Mononuclear cell (primary cell): ENCODE results near the gene FERD3L. TPM values are rescaled to one million over a fixed set of nuclear protein-coding genes. Genes with fewer than 3 reads are reported as not detected.
"Not testable (repeated sequence)": the region's sequence is repeated elsewhere in the genome, so short reads cannot be mapped to it uniquely, and the experiment has no call there.

ENCODE experiments used
- H3K27me3 ChIP-seq: 2 replicates; pipeline ENCODE4 v1.6.0; 2011; ENCODE audit warnings: low read length, control low read depth; ENCODE audit not compliant: insufficient read depth
- H3K4me1 ChIP-seq: 2 replicates; pipeline ENCODE4 v1.5.1; 2011; ENCODE audit warnings: mild to moderate bottlenecking, low read length, control low read depth; ENCODE audit not compliant: insufficient read depth
- H3K4me3 ChIP-seq: 2 replicates; pipeline ENCODE4 v1.5.1; 2011; ENCODE audit warnings: mild to moderate bottlenecking, low read length, moderate library complexity
- H3K9me3 ChIP-seq: 2 replicates; pipeline ENCODE4 v1.5.1; 2011; ENCODE audit warnings: low read depth, mild to moderate bottlenecking, control low read depth, low read length
- total RNA-seq: library from RNA; depleted of rRNA; stranded (reverse); fragments of >200 nt; gene quantifications from one replicate; pipeline ENCODE4 v1.2.3, GENCODE V29; 2012

FERD3L gene, protein sequence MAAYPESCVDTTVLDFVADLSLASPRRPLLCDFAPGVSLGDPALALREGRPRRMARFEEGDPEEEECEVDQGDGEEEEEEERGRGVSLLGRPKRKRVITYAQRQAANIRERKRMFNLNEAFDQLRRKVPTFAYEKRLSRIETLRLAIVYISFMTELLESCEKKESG
- total RNA-seq, result not detected

DNA sequence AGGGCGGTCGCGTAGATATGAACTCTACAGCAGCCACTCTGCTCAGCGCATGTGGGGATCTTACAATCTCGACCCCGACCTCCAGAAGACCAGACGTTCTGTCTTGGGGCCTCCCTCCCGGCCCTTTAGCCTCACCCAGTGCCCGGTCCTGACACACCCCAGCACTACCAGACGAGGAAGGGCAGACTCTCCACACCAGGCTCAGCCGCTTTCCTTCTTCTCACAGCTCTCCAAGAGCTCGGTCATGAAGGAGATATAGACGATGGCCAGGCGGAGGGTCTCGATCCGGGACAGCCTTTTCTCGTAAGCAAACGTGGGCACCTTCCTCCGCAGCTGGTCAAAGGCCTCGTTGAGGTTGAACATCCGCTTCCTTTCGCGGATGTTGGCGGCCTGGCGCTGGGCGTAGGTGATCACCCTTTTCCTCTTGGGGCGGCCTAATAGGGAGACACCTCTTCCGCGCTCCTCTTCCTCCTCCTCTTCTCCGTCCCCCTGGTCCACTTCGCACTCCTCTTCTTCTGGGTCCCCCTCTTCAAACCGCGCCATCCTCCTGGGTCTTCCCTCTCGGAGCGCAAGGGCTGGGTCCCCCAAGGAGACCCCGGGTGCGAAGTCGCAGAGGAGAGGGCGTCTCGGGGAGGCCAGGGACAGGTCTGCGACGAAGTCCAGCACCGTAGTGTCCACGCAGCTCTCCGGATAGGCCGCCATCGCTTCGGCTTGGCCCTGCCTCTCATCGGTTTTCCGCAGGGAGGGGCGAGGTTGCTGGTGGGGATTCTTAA is at the start of gene FERD3L:
TSS of gene FERD3L (minus strand) at position 761 of the 773 bp plus-strand sequence. CDS start at position 702, 59 bp downstream.
- no peak within 1 kb of the TSS for H3K4me3 ChIP-seq
- no peaks in the 10 kb centered on the region for H3K4me1 ChIP-seq
- H3K9me3 ChIP-seq, result no peaks in the 10 kb centered on the region
- H3K27me3 ChIP-seq, result peaks cover 66% of the 10 kb centered on the region

DNA sequence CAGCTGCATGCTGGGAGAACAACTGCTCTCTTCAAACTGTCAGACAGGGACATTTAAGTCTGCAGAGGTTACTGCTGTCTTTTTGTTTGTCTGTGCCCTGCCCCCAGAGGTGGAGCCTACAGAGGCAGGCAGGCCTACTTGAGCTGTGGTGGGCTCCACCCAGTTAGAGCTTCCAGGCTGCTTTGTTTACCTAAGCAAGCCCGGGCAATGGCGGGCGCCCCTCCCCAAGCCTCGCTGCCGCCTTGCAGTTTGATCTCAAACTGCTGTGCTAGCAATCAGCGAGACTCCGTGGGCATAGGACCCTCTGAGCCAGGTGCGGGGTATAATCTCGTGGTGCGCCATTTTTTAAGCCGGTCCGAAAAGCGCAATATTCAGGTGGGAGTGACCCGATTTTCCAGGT is 49.2 kb upstream of the FERD3L start:
- H3K4me1 ChIP-seq, H3K27me3 ChIP-seq, H3K9me3 ChIP-seq, H3K4me3 ChIP-seq: not testable (repeated sequence)

- H3K4me1 ChIP-seq, result no peaks in the 10 kb centered on the region
- H3K9me3 ChIP-seq, result peaks cover 16% of the 10 kb centered on the region
- H3K27me3 ChIP-seq, result no peaks in the 10 kb centered on the region
- H3K4me3 ChIP-seq, result no peak overlapping the region
These were observed 36.4 kb upstream of the FERD3L start for GRCh38 chr7:19181634-19182033.

GRCh38 chr7:19178595-19178994 is 33.4 kb upstream of the FERD3L start:
- peaks cover 6% of the 10 kb centered on the region for H3K9me3 ChIP-seq
- no peaks in the 10 kb centered on the region for H3K27me3 ChIP-seq
- no peak overlapping the region for H3K4me3 ChIP-seq
- no peaks in the 10 kb centered on the region for H3K4me1 ChIP-seq

DNA sequence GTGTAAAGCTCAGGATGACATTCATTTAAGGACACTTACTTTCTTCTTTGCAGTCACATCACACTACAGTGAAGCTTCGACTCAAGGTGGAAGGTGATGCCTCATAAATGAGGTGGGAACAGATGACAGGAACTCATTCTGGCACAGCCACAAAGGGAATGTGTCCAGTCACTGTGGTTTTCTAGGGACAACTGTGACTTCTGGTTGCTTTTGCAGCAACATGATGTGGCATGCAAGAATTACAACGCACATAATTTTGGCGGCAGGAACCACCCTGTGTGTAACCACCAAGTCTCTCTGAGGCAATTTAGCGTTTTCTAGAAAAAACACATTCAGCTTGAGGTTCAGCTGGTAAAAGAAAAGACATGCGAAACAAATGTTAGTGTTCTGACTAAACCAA is 32.0 kb upstream of the FERD3L start:
- Histone ChIP-seq H3K4me1 (no peaks in the 10 kb centered on the region), H3K4me3 (no peak overlapping the region), H3K9me3 (no peaks in the 10 kb centered on the region), H3K27me3 (no peaks in the 10 kb centered on the region)

DNA sequence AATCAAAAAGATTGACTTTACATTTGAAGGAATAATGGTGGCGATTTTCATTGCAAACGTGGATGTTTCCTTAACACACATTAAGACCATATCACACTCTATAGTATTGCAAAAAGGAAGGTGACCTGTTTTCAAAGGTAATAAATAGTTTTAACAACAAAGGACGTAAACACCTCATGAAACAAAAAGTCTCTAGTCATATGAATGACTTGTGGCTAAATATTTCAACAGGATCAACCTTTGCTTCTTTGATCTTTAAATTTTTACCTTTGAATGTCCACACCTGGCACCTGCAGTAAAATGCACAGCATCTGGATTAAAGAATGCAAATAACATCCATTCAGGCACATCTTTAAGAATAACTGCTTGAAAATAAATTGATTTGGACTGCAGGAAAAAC is 30.0 kb upstream of the FERD3L start:
- no peaks in the 10 kb centered on the region for H3K9me3 ChIP-seq
- H3K4me3 ChIP-seq, result no peak overlapping the region
- no peaks in the 10 kb centered on the region for H3K4me1 ChIP-seq
- H3K27me3 ChIP-seq, result no peaks in the 10 kb centered on the region

GRCh38 chr7:19161671-19162070 is 16.4 kb upstream of the FERD3L start:
- Histone ChIP-seq H3K9me3 (no peaks in the 10 kb centered on the region), H3K27me3 (no peaks in the 10 kb centered on the region), H3K4me3 (no peak overlapping the region), H3K4me1 (no peaks in the 10 kb centered on the region)

DNA sequence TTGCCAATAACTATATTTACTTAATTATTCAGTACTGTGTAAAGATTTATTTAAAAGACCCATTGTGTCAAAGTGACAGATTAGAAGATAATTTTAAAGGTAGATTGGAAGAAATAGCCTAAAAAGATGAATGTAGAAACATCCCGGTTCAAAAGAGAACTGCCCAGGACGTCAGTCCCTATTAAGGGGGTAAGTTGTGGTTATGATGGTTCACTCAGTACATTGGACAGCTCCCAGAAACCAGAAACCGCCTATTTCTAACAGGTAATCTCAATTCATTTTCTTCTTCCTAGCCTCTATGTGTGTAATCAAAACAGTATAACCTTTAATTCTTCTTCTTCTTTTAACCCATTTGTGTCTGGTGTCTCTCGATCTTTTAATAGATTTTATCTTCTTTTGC is 1.5 kb upstream of the FERD3L start:
- H3K9me3 ChIP-seq, result no peaks in the 10 kb centered on the region
- H3K4me3 ChIP-seq, result no peak overlapping the region
- peaks cover 58% of the 10 kb centered on the region for H3K27me3 ChIP-seq
- no peaks in the 10 kb centered on the region for H3K4me1 ChIP-seq

DNA sequence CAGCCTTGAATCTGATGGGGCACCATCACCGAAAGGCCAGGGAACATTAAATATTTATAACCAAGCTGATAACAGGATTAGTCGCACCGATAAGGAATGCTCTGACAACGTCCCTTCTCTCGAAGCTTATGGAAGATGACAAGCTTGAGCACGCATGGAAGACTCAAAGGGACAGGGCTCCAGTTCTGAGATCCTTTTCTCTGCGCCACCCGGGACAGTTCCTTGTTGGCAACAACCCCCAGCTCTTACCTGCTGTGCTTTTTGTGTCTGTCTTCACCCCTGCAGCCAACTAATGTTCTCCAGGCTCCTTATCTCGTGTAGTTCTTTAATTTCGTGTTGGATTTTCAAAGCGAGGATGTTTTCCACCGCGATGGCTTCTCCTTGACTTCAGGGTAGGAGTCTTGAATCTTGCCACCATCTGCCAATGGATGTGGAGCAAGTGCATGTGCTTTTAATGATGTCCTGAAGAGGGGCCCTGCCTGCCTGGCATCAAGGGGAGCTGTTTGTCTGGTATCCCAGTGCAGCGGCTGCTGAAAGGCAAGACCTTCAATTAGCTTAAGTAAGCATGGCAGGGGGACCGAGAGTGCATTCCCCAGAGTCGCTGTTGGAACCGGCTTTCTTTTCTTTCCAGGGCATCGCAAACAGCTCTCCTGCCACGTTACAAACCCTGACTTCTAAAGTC is 354 bp upstream of the FERD3L start:
- no peaks in the 10 kb centered on the region for H3K4me1 ChIP-seq
- peaks cover 66% of the 10 kb centered on the region for H3K27me3 ChIP-seq
- H3K4me3 ChIP-seq, result no peak overlapping the region
- H3K9me3 ChIP-seq, result no peaks in the 10 kb centered on the region

DNA sequence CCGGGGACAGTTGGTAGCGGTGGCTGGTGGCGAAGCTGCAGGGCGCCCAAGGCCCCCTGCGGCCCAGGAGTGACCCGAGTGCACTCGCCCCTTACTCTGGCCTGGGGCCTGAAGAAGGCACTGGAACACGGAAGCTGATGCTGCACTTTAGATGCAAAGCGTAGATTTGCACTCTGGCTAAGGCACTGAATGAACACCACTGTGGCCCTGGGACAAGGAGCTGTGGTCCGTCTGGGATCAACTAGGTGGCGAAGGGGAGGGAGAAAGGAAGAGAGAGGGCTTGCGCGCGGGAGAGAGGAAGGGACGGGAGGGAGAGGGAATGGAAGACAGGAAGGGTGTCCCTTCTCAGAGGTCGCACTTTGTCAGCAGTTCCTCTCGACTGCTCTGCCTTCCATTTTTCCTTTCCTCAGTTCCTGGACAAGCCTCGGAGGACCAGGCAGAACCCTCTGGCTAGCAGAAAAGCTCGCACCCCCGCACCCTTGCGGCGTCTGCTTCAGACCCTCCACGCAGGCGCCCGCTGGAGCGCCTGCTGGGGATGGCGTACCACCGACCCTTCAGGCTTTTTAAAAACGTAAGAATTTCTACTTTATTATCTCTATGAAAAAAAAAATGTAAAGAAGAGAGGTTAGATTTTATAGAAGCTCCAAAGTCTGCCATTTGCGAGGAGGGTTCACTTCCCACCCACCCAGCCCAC is 1.2 kb downstream of the FERD3L start:
- Histone ChIP-seq H3K4me3 (no peak overlapping the region), H3K4me1 (no peaks in the 10 kb centered on the region), H3K9me3 (no peaks in the 10 kb centered on the region), H3K27me3 (peaks cover 66% of the 10 kb centered on the region)

DNA sequence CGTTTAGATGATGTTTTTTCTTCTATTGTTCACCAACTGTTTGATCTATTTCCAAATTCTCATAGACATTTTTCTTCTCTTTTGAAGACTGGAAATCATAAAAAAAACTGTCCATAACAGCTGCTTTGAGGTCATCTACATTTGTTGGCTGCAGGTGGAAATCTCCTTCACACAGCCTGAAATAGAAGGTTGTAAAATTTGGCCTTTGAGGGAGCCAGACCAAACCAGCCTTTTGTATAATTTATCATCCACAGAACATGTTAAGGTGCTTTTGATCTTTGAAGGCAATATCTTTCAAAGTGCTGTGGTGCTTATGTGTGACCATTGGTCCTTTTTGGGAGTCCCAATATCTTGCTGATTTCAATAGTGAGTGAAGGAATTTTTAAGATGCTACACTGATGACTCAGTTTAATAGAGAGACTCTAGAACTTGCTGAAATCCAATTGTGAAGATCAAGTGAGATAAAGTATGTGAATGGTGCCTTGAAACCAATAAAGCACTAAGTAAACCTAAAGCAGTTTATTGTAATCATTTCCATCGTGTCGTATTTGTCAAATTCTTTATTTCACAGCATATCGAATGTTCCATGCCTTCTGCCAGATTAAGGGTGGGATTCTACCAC is 5.4 kb downstream of the FERD3L start:
- H3K4me1 ChIP-seq, result no peaks in the 10 kb centered on the region
- peaks cover 37% of the 10 kb centered on the region for H3K27me3 ChIP-seq
- no peak overlapping the region for H3K4me3 ChIP-seq
- H3K9me3 ChIP-seq, result no peaks in the 10 kb centered on the region

DNA sequence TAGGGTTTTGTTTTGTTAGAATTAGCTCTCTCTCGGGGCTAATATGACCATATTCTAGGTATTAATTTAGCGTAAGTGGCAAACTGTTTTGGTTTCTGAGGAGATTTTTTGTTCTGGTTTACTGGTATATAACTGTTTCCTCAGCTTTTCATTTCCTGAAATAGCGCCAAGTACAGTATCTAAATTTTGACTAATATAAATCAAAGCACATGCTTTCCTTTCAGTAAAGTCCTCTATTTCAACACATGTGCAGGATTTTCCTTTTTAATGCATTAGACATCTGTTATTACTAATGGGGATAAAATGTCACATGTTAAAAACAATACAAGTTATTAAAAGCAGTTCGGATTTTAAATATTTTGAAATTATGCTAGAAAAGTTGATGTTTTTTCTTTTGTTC is 11.3 kb downstream of the FERD3L start:
- H3K4me3 ChIP-seq, result no peak overlapping the region
- H3K27me3 ChIP-seq, result peaks cover 7% of the 10 kb centered on the region
- H3K9me3 ChIP-seq, result no peaks in the 10 kb centered on the region
- no peaks in the 10 kb centered on the region for H3K4me1 ChIP-seq

DNA sequence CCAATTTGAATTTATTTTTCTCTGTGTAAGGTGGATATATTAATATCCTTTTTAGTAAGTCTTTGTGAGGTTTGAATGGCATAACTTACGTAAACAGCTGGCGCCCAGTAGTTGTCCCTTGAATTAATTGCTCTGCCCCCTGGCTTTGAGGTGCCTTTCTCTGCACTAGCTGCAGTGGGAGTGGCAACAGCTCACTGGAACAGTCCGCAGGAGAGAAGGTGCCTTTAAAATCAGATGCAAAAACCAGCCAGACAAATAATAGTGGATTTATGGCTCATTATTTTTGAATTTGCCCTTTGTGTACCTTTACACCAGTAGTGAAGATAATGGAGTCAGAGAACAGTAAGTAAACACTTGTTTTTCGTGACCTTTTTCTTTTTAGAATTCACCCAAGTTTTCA is 11.8 kb downstream of the FERD3L start:
- H3K4me1 ChIP-seq, result no peaks in the 10 kb centered on the region
- no peaks in the 10 kb centered on the region for H3K9me3 ChIP-seq
- H3K27me3 ChIP-seq, result peaks cover 7% of the 10 kb centered on the region
- no peak overlapping the region for H3K4me3 ChIP-seq

GRCh38 chr7:19128856-19129255 is 16.4 kb downstream of the FERD3L start:
- Histone ChIP-seq H3K4me1 (no peaks in the 10 kb centered on the region), H3K4me3 (no peak overlapping the region), H3K9me3 (no peaks in the 10 kb centered on the region), H3K27me3 (peaks cover 14% of the 10 kb centered on the region)
